ENCODE measurements around the gene TRABD2A. TPM values are rescaled to one million over a fixed set of nuclear protein-coding genes. Genes with fewer than 3 reads are reported as not detected.

TRABD2A gene
- total RNA-seq, 4 donors from 2014 or later, result 0.14 to 3.0 (median 0.29) TPM; not detected in 1

- TF ChIP-seq CTCF (IDR thresholded peaks at IDR 0.05) (no peak), POLR2A (IDR thresholded peaks at IDR 0.05) (no peak)
- no peaks in the 10 kb centered on the region for H3K27me3 ChIP-seq
Measured at GRCh38 chr2:84865181-84865783, 15.6 kb downstream of the TRABD2A start.

GRCh38 chr2:84862006-84862405, 18.9 kb downstream of the TRABD2A start:
- intact Hi-C loops (cut with DNase I; ENCODE audit: low total_unique reads), result no loop called here
- Histone ChIP-seq H3K36me3 (no peaks in the 10 kb centered on the region), H3K27ac (no peak overlapping the region), H3K4me1 (no peaks in the 10 kb centered on the region), H3K27me3 (no peaks in the 10 kb centered on the region), H3K9me3 (no peaks in the 10 kb centered on the region), H3K4me3 (no peak overlapping the region)
- TF ChIP-seq POLR2A (IDR thresholded peaks at IDR 0.05) (no peak), CTCF (IDR thresholded peaks at IDR 0.05) (no peak)
- DNase-seq, result no peak

More at GRCh38 chr2:84865181-84865783, 15.6 kb downstream of the TRABD2A start:
- H3K4me3 ChIP-seq, result no peak overlapping the region
- H3K9me3 ChIP-seq, result no peaks in the 10 kb centered on the region
- H3K36me3 ChIP-seq, result no peaks in the 10 kb centered on the region
- no peaks in the 10 kb centered on the region for H3K4me1 ChIP-seq
- no peak for DNase-seq
- intact Hi-C loops (cut with DNase I; ENCODE audit: low total_unique reads), result no loop called here
- H3K27ac ChIP-seq, result no peak overlapping the region

- no peak for TF ChIP-seq CTCF (IDR thresholded peaks at IDR 0.05)
- no peak for TF ChIP-seq POLR2A (IDR thresholded peaks at IDR 0.05)
- no peaks in the 10 kb centered on the region for H3K4me1 ChIP-seq
- H3K9me3 ChIP-seq, result no peaks in the 10 kb centered on the region
- no peaks in the 10 kb centered on the region for H3K36me3 ChIP-seq
- no peak overlapping the region for H3K27ac ChIP-seq
- H3K27me3 ChIP-seq, result no peaks in the 10 kb centered on the region
- no peak overlapping the region for H3K4me3 ChIP-seq
- DNase-seq, result no peak
- intact Hi-C loops (cut with DNase I; ENCODE audit: low total_unique reads), result no loop called here
Measured at GRCh38 chr2:84861539-84861938, 19.3 kb downstream of the TRABD2A start.

- Histone ChIP-seq H3K4me1 (no peaks in the 10 kb centered on the region), H3K36me3 (no peaks in the 10 kb centered on the region), H3K27ac (no peak overlapping the region), H3K27me3 (no peaks in the 10 kb centered on the region), H3K4me3 (no peak overlapping the region), H3K9me3 (no peaks in the 10 kb centered on the region)
- TF ChIP-seq CTCF (IDR thresholded peaks at IDR 0.05) (no peak), POLR2A (IDR thresholded peaks at IDR 0.05) (no peak)
- no peak for DNase-seq
- intact Hi-C loops (cut with DNase I; ENCODE audit: low total_unique reads), result no loop called here
Measured at GRCh38 chr2:84858937-84859336, 21.9 kb downstream of the TRABD2A start.

- H3K4me3 ChIP-seq, result no peak overlapping the region
- intact Hi-C loops (cut with DNase I; ENCODE audit: low total_unique reads), result no loop called here
- H3K9me3 ChIP-seq, result no peaks in the 10 kb centered on the region
- H3K4me1 ChIP-seq, result no peaks in the 10 kb centered on the region
- H3K27me3 ChIP-seq, result no peaks in the 10 kb centered on the region
- no peak for DNase-seq
- TF ChIP-seq POLR2A (IDR thresholded peaks at IDR 0.05) (no peak), CTCF (IDR thresholded peaks at IDR 0.05) (no peak)
- no peak overlapping the region for H3K27ac ChIP-seq
- no peaks in the 10 kb centered on the region for H3K36me3 ChIP-seq
Measured at GRCh38 chr2:84858123-84858522, 22.8 kb downstream of the TRABD2A start.

Data from uterus (tissue), 4 donors.